PC-3 (cell line): ENCODE results near the gene IGF2BP2. TPM values are rescaled to one million over a fixed set of nuclear protein-coding genes. Genes with fewer than 3 reads are reported as not detected.
"Not testable (repeated sequence)": the region's sequence is repeated elsewhere in the genome, so short reads cannot be mapped to it uniquely, and the experiment has no call there.

Source experiments
- ATAC-seq: fragments of 200-7000 bp; cut with Tn5 transposase; 2 replicates; pipeline ENCODE4 v1.9.1; 2020; ENCODE audit warnings: mild to moderate bottlenecking, moderate library complexity
- BruUV-seq: library from RNA; stranded (reverse); fragments of 400-500 nt; replicated peaks from 2 replicates; lab custom pipeline; 2021; lab: Mats Ljungman, UMichigan
- CTCF ChIA-PET: fragments of 300-600 bp; sonication (Branson Sonifier 250); formaldehyde crosslinking; loops from one replicate; lab custom pipeline; 2022; ENCODE audit warnings: antibody characterized with exemption; lab: Charles Lee
- POLR2A ChIA-PET: fragments of 300-600 bp; sonication (Branson Sonifier 250); formaldehyde crosslinking; loops from one replicate; lab custom pipeline; 2022; ENCODE audit warnings: antibody characterized with exemption; ENCODE audit not compliant: unreplicated experiment; lab: Charles Lee
- DNase-seq: peaks from one replicate; pipeline ENCODE4 v3.0.0-alpha.2; 2015
- H2AFZ ChIP-seq: fragments of 300-600 bp; sonication (generic); 2 replicates; pipeline ENCODE4 v1.6.0; 2016; ENCODE audit warnings: antibody characterized with exemption, low read length
- H3F3A ChIP-seq: fragments of 300-600 bp; sonication (generic); one replicate; pipeline ENCODE4 v1.6.0; 2017; ENCODE audit warnings: antibody characterized with exemption, low read length, control low read depth, mild to moderate bottlenecking; ENCODE audit not compliant: unreplicated experiment
- H3K27ac ChIP-seq: fragments of 300-600 bp; sonication (generic); 2 replicates; pipeline ENCODE4 v1.5.1; 2016; ENCODE audit warnings: mild to moderate bottlenecking, low read length
- H3K27me3 ChIP-seq: fragments of 300-600 bp; sonication (generic); 2 replicates; pipeline ENCODE4 v1.6.1; 2016; ENCODE audit warnings: low read length, mixed read lengths
- H3K36me3 ChIP-seq: fragments of 300-600 bp; sonication (generic); 2 replicates; pipeline ENCODE4 v1.6.1; 2016; ENCODE audit warnings: low read depth, mixed run types, low read length, mixed read lengths
- H3K4me1 ChIP-seq: fragments of 300-600 bp; sonication (generic); 2 replicates; pipeline ENCODE4 v1.5.1; 2016; ENCODE audit warnings: low read length; ENCODE audit not compliant: insufficient read depth
- H3K4me2 ChIP-seq: fragments of 300-600 bp; sonication (generic); 2 replicates; pipeline ENCODE4 v1.6.0; 2016; ENCODE audit warnings: low read length
- H3K4me3 ChIP-seq: fragments of 300-600 bp; sonication (generic); 2 replicates; pipeline ENCODE4 v1.5.1; 2016; ENCODE audit warnings: mild to moderate bottlenecking, low read length, mixed read lengths
- H3K79me2 ChIP-seq: fragments of 300-600 bp; sonication (generic); 2 replicates; pipeline ENCODE4 v1.6.1; 2017; ENCODE audit warnings: low read length, mixed read lengths
- H3K9ac ChIP-seq: fragments of 300-600 bp; sonication (generic); 2 replicates; pipeline ENCODE4 v1.6.0; 2016; ENCODE audit warnings: mild to moderate bottlenecking, low read length
- H3K9me2 ChIP-seq: fragments of 300-600 bp; sonication (generic); replicated peaks from 2 replicates; pipeline ENCODE4 v1.6.1; 2016; ENCODE audit warnings: mixed run types, low read length, mixed read lengths
- H3K9me3 ChIP-seq: fragments of 300-600 bp; sonication (generic); 2 replicates; pipeline ENCODE4 v1.6.1; 2016; ENCODE audit warnings: low read length, mixed read lengths
- H4K20me1 ChIP-seq: fragments of 300-600 bp; sonication (generic); 2 replicates; pipeline ENCODE4 v1.6.1; 2016; ENCODE audit warnings: low read length, mixed read lengths
- EZH2 ChIP-seq: fragments of 300-600 bp; sonication (generic); IDR thresholded peaks from one replicate; pipeline ENCODE4 v1.6.1; 2017; ENCODE audit warnings: antibody characterized with exemption, mild to moderate bottlenecking, low read length; ENCODE audit not compliant: unreplicated experiment
- EZH2phosphoT487 ChIP-seq: fragments of 300-600 bp; sonication (generic); IDR thresholded peaks from 2 replicates; pipeline ENCODE4 v1.6.1; 2018; ENCODE audit warnings: mild to moderate bottlenecking, antibody characterized with exemption, low read length, borderline replicate concordance
- intact Hi-C: fragments of 100-400 bp; cut with micrococcal nuclease; formaldehyde crosslinking; loops from 2 replicates; pipeline ENCODE4 v1.9.0; 2023
- total RNA-seq: library from RNA; depleted of rRNA; stranded (reverse); fragments of >200 nt; gene quantifications from 2 replicates; pipeline ENCODE4 v1.2.3, GENCODE V29; 2014
- TF ChIP-seq, protein P1 (sequence below): fragments of 300-600 bp; sonication (generic); conservative IDR thresholded peaks from 2 replicates; pipeline ENCODE4 v1.5.1; 2017; ENCODE audit warnings: antibody characterized with exemption, low read depth, mild to moderate bottlenecking, low read length

Gene IGF2BP2
- total RNA-seq, 1 experiment from 2014 or later, result 81.2 TPM

DNA sequence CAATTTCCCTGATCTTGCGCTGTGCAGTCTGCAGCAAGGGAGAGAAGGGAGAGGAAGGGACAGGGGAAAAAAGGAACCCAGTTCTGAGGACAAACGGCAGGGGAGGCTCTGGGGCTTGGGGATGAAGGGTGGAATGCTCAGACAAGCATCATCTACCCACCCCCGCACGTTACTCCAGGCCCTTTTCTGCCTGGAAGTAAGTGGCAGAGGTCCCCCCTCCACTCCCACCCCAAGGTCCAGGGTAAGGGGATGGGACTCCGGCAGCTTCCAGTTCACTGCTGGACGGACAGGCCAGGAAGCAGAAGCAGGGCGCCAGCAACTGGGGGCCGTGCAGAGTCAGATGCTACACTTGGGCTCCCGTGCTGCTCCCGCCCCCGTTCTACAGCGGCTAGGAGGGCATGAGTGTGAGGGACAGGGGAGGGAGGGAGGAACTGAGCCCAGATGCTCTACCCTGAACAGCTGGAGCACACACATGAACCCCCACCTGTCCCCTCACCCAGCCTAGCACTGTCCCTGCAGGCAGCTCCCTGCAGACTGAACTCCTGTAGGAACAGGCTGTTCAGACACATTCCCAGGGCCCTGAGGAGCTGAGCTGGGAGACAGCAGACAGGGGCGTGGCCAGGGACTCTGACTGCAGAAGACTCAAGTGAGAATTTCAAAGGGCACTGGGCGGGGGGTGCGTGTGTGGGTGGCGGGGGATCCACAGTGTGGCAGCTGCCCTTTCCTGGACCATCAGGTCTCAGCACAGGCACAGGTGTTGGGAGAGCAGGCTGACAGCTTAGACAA is 179.1 kb downstream of the IGF2BP2 start:
- Histone ChIP-seq H3K9me2 (no peaks in the 10 kb centered on the region), H3K4me3 (no peak overlapping the region), H2AFZ (no peak overlapping the region), H4K20me1 (no peaks in the 10 kb centered on the region), H3K9me3 (no peaks in the 10 kb centered on the region), H3K9ac (no peak overlapping the region), H3K4me1 (peaks cover 8% of the 10 kb centered on the region; the same call in 1 of the 2 replicates), H3F3A (no peaks in the 10 kb centered on the region), H3K36me3 (peaks cover 12% of the 10 kb centered on the region; the same call in 1 of the 2 replicates), H3K79me2 (no peaks in the 10 kb centered on the region), H3K4me2 (no peak overlapping the region), H3K27ac (no peak overlapping the region), H3K27me3 (no peaks in the 10 kb centered on the region)
- ATAC-seq, result no peak
- no peak for DNase-seq
- intact Hi-C loops, result no loop called here
- TF ChIP-seq EZH2phosphoT487 (no peak), EZH2 (no peak)
- TF ChIP-seq, protein P1, sequence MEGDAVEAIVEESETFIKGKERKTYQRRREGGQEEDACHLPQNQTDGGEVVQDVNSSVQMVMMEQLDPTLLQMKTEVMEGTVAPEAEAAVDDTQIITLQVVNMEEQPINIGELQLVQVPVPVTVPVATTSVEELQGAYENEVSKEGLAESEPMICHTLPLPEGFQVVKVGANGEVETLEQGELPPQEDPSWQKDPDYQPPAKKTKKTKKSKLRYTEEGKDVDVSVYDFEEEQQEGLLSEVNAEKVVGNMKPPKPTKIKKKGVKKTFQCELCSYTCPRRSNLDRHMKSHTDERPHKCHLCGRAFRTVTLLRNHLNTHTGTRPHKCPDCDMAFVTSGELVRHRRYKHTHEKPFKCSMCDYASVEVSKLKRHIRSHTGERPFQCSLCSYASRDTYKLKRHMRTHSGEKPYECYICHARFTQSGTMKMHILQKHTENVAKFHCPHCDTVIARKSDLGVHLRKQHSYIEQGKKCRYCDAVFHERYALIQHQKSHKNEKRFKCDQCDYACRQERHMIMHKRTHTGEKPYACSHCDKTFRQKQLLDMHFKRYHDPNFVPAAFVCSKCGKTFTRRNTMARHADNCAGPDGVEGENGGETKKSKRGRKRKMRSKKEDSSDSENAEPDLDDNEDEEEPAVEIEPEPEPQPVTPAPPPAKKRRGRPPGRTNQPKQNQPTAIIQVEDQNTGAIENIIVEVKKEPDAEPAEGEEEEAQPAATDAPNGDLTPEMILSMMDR, result no peak
- BruUV-seq, result no TSS peak
- POLR2A ChIA-PET, result no interaction called here
- CTCF ChIA-PET, result interaction anchor here (0.6 kb wide), 1 partner anchor 14 kb away, joined by 3 read pairs; no protein-coding TSS in a partner anchor

DNA sequence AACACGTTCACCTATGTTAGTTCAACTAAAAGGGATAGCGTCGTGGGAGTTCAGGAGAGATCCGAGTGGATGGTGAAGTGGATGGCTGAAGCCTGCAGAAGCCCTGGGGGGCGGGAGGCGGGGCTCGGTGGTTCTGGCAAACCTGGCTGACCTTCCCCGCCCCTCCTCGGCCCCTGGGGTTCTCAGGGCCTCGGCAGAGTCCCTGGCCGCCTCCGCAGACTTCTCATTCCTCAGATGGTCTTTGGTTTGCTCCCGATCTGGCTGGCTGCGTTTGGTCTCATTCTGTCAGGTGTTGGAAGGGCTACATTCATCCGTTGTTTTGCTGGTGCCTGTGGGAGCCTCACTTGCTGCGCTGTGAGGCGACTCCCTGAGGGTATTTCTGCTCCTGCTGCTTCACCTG is 179.7 kb downstream of the IGF2BP2 start:
- BruUV-seq, intact Hi-C loops, DNase-seq, H3K4me1 ChIP-seq, H3K9me2 ChIP-seq, H3K4me2 ChIP-seq, H3K79me2 ChIP-seq, H2AFZ ChIP-seq, H3K9ac ChIP-seq, H3K27me3 ChIP-seq, POLR2A ChIA-PET, H3K4me3 ChIP-seq, H3K27ac ChIP-seq, H3K9me3 ChIP-seq, H4K20me1 ChIP-seq, ATAC-seq, H3F3A ChIP-seq, CTCF ChIA-PET: not testable (repeated sequence)
- H3K36me3 ChIP-seq, result peaks cover 12% of the 10 kb centered on the region; the same call in 1 of the 2 replicates

DNA sequence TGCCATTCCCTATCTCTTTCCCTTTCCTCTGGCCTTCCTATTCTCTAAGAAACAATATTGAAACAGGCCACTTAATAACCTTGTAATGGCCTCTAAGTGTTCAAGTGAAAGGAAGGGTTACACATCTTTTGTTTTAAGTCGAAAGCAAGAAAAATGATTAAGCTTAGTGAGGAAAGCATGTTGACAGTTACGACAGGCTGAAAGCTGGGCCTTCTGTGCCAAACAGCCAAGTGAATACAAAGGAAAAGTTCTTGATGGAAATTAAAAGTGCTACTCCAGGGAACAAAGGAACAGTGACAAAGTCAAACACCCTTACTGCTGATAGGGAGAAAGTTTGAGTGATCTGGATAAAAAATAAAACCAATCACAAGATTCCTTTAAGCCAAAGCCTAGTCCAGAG is 184.5 kb downstream of the IGF2BP2 start:
- H3K27me3 ChIP-seq, result no peaks in the 10 kb centered on the region
- no peak for ATAC-seq
- H3K9me3 ChIP-seq, result no peaks in the 10 kb centered on the region
- no peak overlapping the region for H3K4me2 ChIP-seq
- no peaks in the 10 kb centered on the region for H3F3A ChIP-seq
- no peaks in the 10 kb centered on the region for H4K20me1 ChIP-seq
- H2AFZ ChIP-seq, result no peak overlapping the region
- no peaks in the 10 kb centered on the region for H3K9me2 ChIP-seq
- H3K27ac ChIP-seq, result no peak overlapping the region
- no peaks in the 10 kb centered on the region for H3K79me2 ChIP-seq
- no TSS peak for BruUV-seq
- H3K4me1 ChIP-seq, result peaks cover 8% of the 10 kb centered on the region; the same call in 1 of the 2 replicates
- CTCF ChIA-PET, result no interaction called here
- H3K36me3 ChIP-seq, result no peaks in the 10 kb centered on the region
- no peak overlapping the region for H3K4me3 ChIP-seq
- POLR2A ChIA-PET, result no interaction called here
- H3K9ac ChIP-seq, result no peak overlapping the region
- DNase-seq, result no peak
- intact Hi-C loops, result no loop called here
- TF ChIP-seq EZH2, result no peak
- no peak for TF ChIP-seq EZH2phosphoT487
- TF ChIP-seq, protein P1, result no peak
